Transverse colon (tissue), 4 donors: Measurements from ENCODE around the gene PRKAR1B. TPM values are rescaled to one million over a fixed set of nuclear protein-coding genes. Genes with fewer than 3 reads are reported as not detected.

Source experiments
- DNase-seq: peaks from one replicate; pipeline ENCODE4 v3.0.0-alpha.2; 2019
- H3K27ac ChIP-seq, 4 donors: fragments of 200-600 bp; sonication (generic); 2 replicates each; pipeline ENCODE4 v1.5.1; 2016 to 2018; ENCODE audit warnings: inconsistent platforms in 4 of 4
- H3K27me3 ChIP-seq: fragments of 200-600 bp; sonication (generic); 2 replicates; pipeline ENCODE4 v1.5.1; 2017; ENCODE audit warnings: inconsistent platforms
- H3K36me3 ChIP-seq, 4 donors: fragments of 200-600 bp; sonication (generic); 2 replicates each; pipeline ENCODE4 v1.5.1; 2017 to 2019; ENCODE audit warnings: inconsistent platforms in 4 of 4
- H3K4me1 ChIP-seq, 4 donors: fragments of 200-600 bp; sonication (generic); 2 replicates each; pipeline ENCODE4 v1.5.1; 2017 to 2020; ENCODE audit warnings: inconsistent platforms in 4 of 4
- H3K4me3 ChIP-seq, 4 donors: fragments of 200-600 bp; sonication (generic); 1 replicate in 1 of 4; 2 replicates in 3 of 4; pipeline versions ENCODE4 v1.5.1 to v1.6.1; 2017 to 2019; ENCODE audit warnings: inconsistent platforms in 4 of 4
- H3K9me3 ChIP-seq, 2 donors: fragments of 200-600 bp; sonication (generic); 2 replicates each; pipeline ENCODE4 v1.5.1; 2017 to 2019; ENCODE audit warnings: inconsistent platforms in 2 of 2
- CTCF ChIP-seq, 5 experiments: fragments of 200-600 bp in 3 of 5; fragments of 450-650 bp in 2 of 5; sonication (generic) in 3 of 5; IDR thresholded peaks; 1 replicate in 2 of 5; 2 replicates in 3 of 5; pipeline ENCODE4 v1.5.1; 2016 to 2017; ENCODE audit warnings: antibody characterized with exemption in 5 of 5, inconsistent platforms in 3 of 5, mild to moderate bottlenecking in 2 of 5, moderate library complexity in 1 of 5
- EP300 ChIP-seq: sonication (generic); formaldehyde crosslinking; IDR thresholded peaks from one replicate; pipeline ENCODE4 v1.6.1; 2017; ENCODE audit warnings: antibody characterized with exemption, low read depth
- POLR2A ChIP-seq: fragments of 450-650 bp; IDR thresholded peaks from one replicate; pipeline ENCODE4 v1.6.1; 2016; ENCODE audit warnings: antibody characterized with exemption, mild to moderate bottlenecking, moderate library complexity
- POLR2AphosphoS5 ChIP-seq, 3 donors: sonication (generic); formaldehyde crosslinking; IDR thresholded peaks; one replicate each; pipeline ENCODE4 v1.6.1; 2016; ENCODE audit warnings: antibody characterized with exemption in 3 of 3
- WGBS, 2 donors: methylation state at CpG; one replicate each; pipeline ENCODE4 v1.1.5; 2018; ENCODE audit warnings: low coverage in 1 of 2; 5-methylcytosine and 5-hydroxymethylcytosine counted together
- in situ Hi-C, 4 donors: fragments of 200-750 bp; cut with MboI; loops; one replicate each; pipeline versions ENCODE4 v1.15.0 to v1.15.1; 2017; ENCODE audit warnings: low sequenced_read_pairs in 3 of 4, low pct_ligation_motif_present in 1 of 4, low pct_unique_long_range_greater_than_20kb in 1 of 4
- intact Hi-C: fragments of 100-400 bp; cut with DNase I; formaldehyde crosslinking; loops from one replicate; pipeline ENCODE4 v1.15.1; 2023; ENCODE audit warnings: low total_unique reads
- total RNA-seq, 4 donors: library from RNA; depleted of rRNA; stranded (reverse); fragments of >200 nt; gene quantifications; one replicate each; pipeline ENCODE4 v1.1.0, GENCODE V29; 2016

PRKAR1B gene
- total RNA-seq, 4 donors from 2014 or later = 15.7 to 53.9 (median 16.9) TPM

- peaks cover 0 to 3% (median 0%) of the 10 kb centered on the region in 4 donors for H3K4me1 ChIP-seq
- no peak overlapping the region for H3K4me3 ChIP-seq
- WGBS, 2 donors = 80% methylated on average over 6 of the region's 6 CpGs; no CpG with 5 or more reads in 1 of the 2 donors
- DNase-seq = no peak
- TF ChIP-seq POLR2A (no peak), CTCF (IDR thresholded peaks at IDR 0.05) (no peak), POLR2AphosphoS5 (IDR thresholded peaks at IDR 0.05) (no peak), EP300 (no peak)
- intact Hi-C loops = no loop called here
- no peaks in the 10 kb centered on the region for H3K27me3 ChIP-seq
- H3K36me3 ChIP-seq = no peaks in the 10 kb centered on the region
- no peaks in the 10 kb centered on the region for H3K9me3 ChIP-seq
- H3K27ac ChIP-seq = no peak overlapping the region
- in situ Hi-C loops = no loop called here
These were observed 141.2 kb downstream of the PRKAR1B start for GRCh38 chr7:585873-586272.

- Histone ChIP-seq H3K4me1 (peaks cover 0 to 3% (median 0%) of the 10 kb centered on the region in 4 donors), H3K4me3 (no peak overlapping the region), H3K27me3 (no peaks in the 10 kb centered on the region), H3K36me3 (no peaks in the 10 kb centered on the region), H3K27ac (no peak overlapping the region), H3K9me3 (no peaks in the 10 kb centered on the region)
- 77 to 78% methylated on average over 4 to 18 of the region's 18 CpGs for WGBS, 2 donors
- in situ Hi-C loops (no loop called here), intact Hi-C loops (no loop called here)
- TF ChIP-seq POLR2A = no peak
- no peak for TF ChIP-seq CTCF (IDR thresholded peaks at IDR 0.05)
- TF ChIP-seq POLR2AphosphoS5 (IDR thresholded peaks at IDR 0.05) = no peak
- TF ChIP-seq EP300 = no peak
- no peak for DNase-seq
These were observed 141.8 kb downstream of the PRKAR1B start for GRCh38 chr7:585229-585711.

GRCh38 chr7:584820-585219 is 142.3 kb downstream of the PRKAR1B start:
- in situ Hi-C loops = no loop called here
- Histone ChIP-seq H3K36me3 (no peaks in the 10 kb centered on the region), H3K27ac (no peak overlapping the region), H3K9me3 (no peaks in the 10 kb centered on the region), H3K4me1 (peaks cover 0 to 3% (median 0%) of the 10 kb centered on the region in 4 donors), H3K27me3 (no peaks in the 10 kb centered on the region), H3K4me3 (no peak overlapping the region)
- TF ChIP-seq POLR2A = no peak
- 96% methylated on average over 12 of the region's 12 CpGs; no CpG with 5 or more reads in 1 of the 2 donors for WGBS, 2 donors
- DNase-seq = no peak
- intact Hi-C loops = no loop called here

- 77% methylated on average over 14 of the region's 15 CpGs; no CpG with 5 or more reads in 1 of the 2 donors for WGBS, 2 donors
- Histone ChIP-seq H3K27me3 (no peaks in the 10 kb centered on the region), H3K4me1 (peaks cover 0 to 3% (median 0%) of the 10 kb centered on the region in 4 donors), H3K36me3 (no peaks in the 10 kb centered on the region), H3K27ac (no peak overlapping the region), H3K9me3 (no peaks in the 10 kb centered on the region), H3K4me3 (no peak overlapping the region)
- TF ChIP-seq EP300 (no peak), POLR2AphosphoS5 (IDR thresholded peaks at IDR 0.05) (no peak), POLR2A (no peak)
- peak; percentile 44 for DNase-seq
- intact Hi-C loops (no loop called here), in situ Hi-C loops (no loop called here)
These were observed 143.0 kb downstream of the PRKAR1B start for GRCh38 chr7:584122-584465.

- WGBS, 2 donors = 80 to 85% methylated on average over 7 to 28 of the region's 30 CpGs
- peaks cover 0 to 3% (median 0%) of the 10 kb centered on the region in 4 donors for H3K4me1 ChIP-seq
- no peak overlapping the region for H3K27ac ChIP-seq
- intact Hi-C loops = no loop called here
- no peak overlapping the region for H3K4me3 ChIP-seq
- in situ Hi-C loops = no loop called here
- no peaks in the 10 kb centered on the region for H3K9me3 ChIP-seq
- H3K27me3 ChIP-seq = no peaks in the 10 kb centered on the region
- no peak for TF ChIP-seq POLR2A
- TF ChIP-seq POLR2AphosphoS5 (IDR thresholded peaks at IDR 0.05) = no peak
- TF ChIP-seq EP300 = no peak
- TF ChIP-seq CTCF (IDR thresholded peaks at IDR 0.05) = no peak
- H3K36me3 ChIP-seq = no peaks in the 10 kb centered on the region
- DNase-seq = no peak
These were observed 143.5 kb downstream of the PRKAR1B start for GRCh38 chr7:583410-584121.
